ENCODE measurements around the gene PGP.

DNA sequence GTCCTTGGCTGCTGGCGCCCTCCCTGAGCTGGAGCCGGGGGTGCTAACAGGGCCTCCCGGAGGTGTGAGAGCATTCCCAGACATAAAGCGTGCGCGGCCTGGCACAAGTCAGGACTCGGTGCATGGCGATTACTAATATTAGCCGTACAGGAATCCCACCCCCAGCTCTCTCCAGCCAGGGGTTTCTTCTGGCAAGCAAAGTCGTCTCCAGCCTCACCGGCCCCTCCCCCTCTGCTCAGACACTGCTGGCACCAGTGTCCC lies 23.3 kb downstream of the PGP start:
- TF ChIP-seq POLR2A (IDR thresholded peaks at IDR 0.05), result no peak
- TF ChIP-seq, protein P1, sequence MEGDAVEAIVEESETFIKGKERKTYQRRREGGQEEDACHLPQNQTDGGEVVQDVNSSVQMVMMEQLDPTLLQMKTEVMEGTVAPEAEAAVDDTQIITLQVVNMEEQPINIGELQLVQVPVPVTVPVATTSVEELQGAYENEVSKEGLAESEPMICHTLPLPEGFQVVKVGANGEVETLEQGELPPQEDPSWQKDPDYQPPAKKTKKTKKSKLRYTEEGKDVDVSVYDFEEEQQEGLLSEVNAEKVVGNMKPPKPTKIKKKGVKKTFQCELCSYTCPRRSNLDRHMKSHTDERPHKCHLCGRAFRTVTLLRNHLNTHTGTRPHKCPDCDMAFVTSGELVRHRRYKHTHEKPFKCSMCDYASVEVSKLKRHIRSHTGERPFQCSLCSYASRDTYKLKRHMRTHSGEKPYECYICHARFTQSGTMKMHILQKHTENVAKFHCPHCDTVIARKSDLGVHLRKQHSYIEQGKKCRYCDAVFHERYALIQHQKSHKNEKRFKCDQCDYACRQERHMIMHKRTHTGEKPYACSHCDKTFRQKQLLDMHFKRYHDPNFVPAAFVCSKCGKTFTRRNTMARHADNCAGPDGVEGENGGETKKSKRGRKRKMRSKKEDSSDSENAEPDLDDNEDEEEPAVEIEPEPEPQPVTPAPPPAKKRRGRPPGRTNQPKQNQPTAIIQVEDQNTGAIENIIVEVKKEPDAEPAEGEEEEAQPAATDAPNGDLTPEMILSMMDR (IDR thresholded peaks at IDR 0.05), result no peak

Data from Peyer's patch (tissue), 4 donors.